K562 (cell line): ENCODE results near the gene MAD1L1. TPM values are rescaled to one million over a fixed set of nuclear protein-coding genes. Genes with fewer than 3 reads are reported as not detected.

Experiments used
- ATAC-seq: fragments of 200-7000 bp; cut with Tn5 transposase; 3 replicates; pipeline ENCODE4 v1.9.1; 2020; ENCODE audit warnings: moderate library complexity
- BruUV-seq: library from RNA; stranded (reverse); fragments of 400-500 nt; replicated peaks from 2 replicates; lab custom pipeline; 2021; lab: Mats Ljungman, UMichigan
- CTCF ChIA-PET: fragments of 300-600 bp; formaldehyde crosslinking; extraction: SDS; loops from one replicate; lab custom pipeline; 2021; ENCODE audit warnings: low intra/inter-chr PET ratio; lab: Yijun Ruan, JAX
- POLR2A ChIA-PET: fragments of 300-600, 350-650 bp; sonication (Branson Sonifier 250); formaldehyde crosslinking; extraction: SDS; loops from one replicate; lab custom pipeline; 2021; ENCODE audit warnings: antibody characterized with exemption, inconsistent platforms; lab: Yijun Ruan, JAX
- DNase-seq, 4 experiments: peaks; one replicate each; pipeline versions ENCODE4 v3.0.0 to v3.0.0-alpha.2; 2011 to 2018; ENCODE audit warnings: low spot score in 3 of 4, mixed read lengths in 3 of 4; ENCODE audit errors: extremely low read depth in 1 of 4
- FAIRE-seq: peaks from 2 replicates; lab custom pipeline; 2011; peaks lifted over from hg19 to GRCh38; lab: Jason Lieb, UNC
- H2AFZ ChIP-seq: 2 replicates; pipeline ENCODE4 v1.6.0; 2011; ENCODE audit warnings: low read depth, low read length, control low read depth, inconsistent platforms
- H3K27ac ChIP-seq: fragments of 200-600 bp; 3 replicates; pipeline ENCODE4 v1.8.0; 2011; ENCODE audit warnings: low read depth, mild to moderate bottlenecking, control low read depth, inconsistent platforms, low read length, moderate library complexity, mixed read lengths; ENCODE audit errors: extremely low read depth
- H3K27me3 ChIP-seq, 2 experiments: fragments of 300-600 bp in 1 of 2; 2 replicates in 1 of 2; 3 replicates in 1 of 2; pipeline versions ENCODE4 v1.6.0 to v1.8.0; 2011; ENCODE audit warnings: inconsistent platforms in 2 of 2, low read length in 2 of 2, mild to moderate bottlenecking in 1 of 2, mixed read lengths in 1 of 2, moderate library complexity in 1 of 2; ENCODE audit not compliant: control insufficient read depth in 2 of 2, insufficient read depth in 2 of 2
- H3K36me3 ChIP-seq: fragments of 300-600 bp; 3 replicates; pipeline ENCODE4 v1.8.0; 2011; ENCODE audit warnings: mild to moderate bottlenecking, low read length, inconsistent platforms; ENCODE audit not compliant: control insufficient read depth, insufficient read depth
- H3K4me1 ChIP-seq, 2 experiments: fragments of 200-600 bp in 1 of 2; replicated peaks in 1 of 2; 2 replicates in 1 of 2; 3 replicates in 1 of 2; pipeline versions ENCODE4 v1.5.1 to v1.8.0; 2011; ENCODE audit warnings: inconsistent platforms in 2 of 2, low read length in 2 of 2, mild to moderate bottlenecking in 1 of 2, mixed read lengths in 1 of 2, moderate library complexity in 1 of 2; ENCODE audit not compliant: control insufficient read depth in 2 of 2, insufficient read depth in 2 of 2
- H3K4me2 ChIP-seq: 2 replicates; pipeline ENCODE4 v1.6.1; 2011; ENCODE audit warnings: low read length, control low read depth, inconsistent platforms, mixed read lengths; ENCODE audit not compliant: insufficient read depth
- H3K4me3 ChIP-seq: fragments of 200-600 bp; sonication (generic), shearing (Covaris generic); 2 replicates; pipeline ENCODE4 v1.5.1; 2016; ENCODE audit warnings: control low read depth, inconsistent platforms
- H3K79me2 ChIP-seq: fragments of 200-600 bp; 3 replicates; pipeline ENCODE4 v1.8.0; 2011; ENCODE audit warnings: low read length, inconsistent platforms; ENCODE audit not compliant: control insufficient read depth, insufficient read depth
- H3K9ac ChIP-seq, 2 experiments: 2 replicates each; pipeline versions ENCODE4 v1.6.0 to v1.6.1; 2011; ENCODE audit warnings: low read depth in 2 of 2, low read length in 2 of 2, control low read depth in 1 of 2, inconsistent platforms in 1 of 2, mild to moderate bottlenecking in 1 of 2, mixed read lengths in 1 of 2; ENCODE audit not compliant: insufficient read depth in 1 of 2
- H3K9me1 ChIP-seq: one replicate; pipeline ENCODE4 v1.6.0; 2011; ENCODE audit warnings: inconsistent platforms, mild to moderate bottlenecking, low read length, moderate library complexity; ENCODE audit not compliant: control insufficient read depth, insufficient read depth
- H3K9me3 ChIP-seq: replicated peaks from 2 replicates; pipeline ENCODE4 v1.5.1; 2011; ENCODE audit warnings: low read depth, low read length, inconsistent platforms; ENCODE audit not compliant: control insufficient read depth, insufficient read depth
- H4K20me1 ChIP-seq: replicated peaks from 2 replicates; pipeline ENCODE4 v1.6.1; 2011; ENCODE audit warnings: low read length, inconsistent platforms, mixed read lengths; ENCODE audit not compliant: control insufficient read depth, insufficient read depth
- BACH1 ChIP-seq: fragments of 200-800 bp; sonication (Bioruptor generic); IDR thresholded peaks from 2 replicates; pipeline ENCODE4 v1.6.1; 2016; ENCODE audit warnings: missing genetic modification characterization, missing compliant biosample characterization
- HDAC2 ChIP-seq: fragments of 450-650 bp; IDR thresholded peaks from 2 replicates; pipeline ENCODE4 v1.6.1; 2016; ENCODE audit warnings: mild to moderate bottlenecking
- LCOR ChIP-seq: sonication (generic); formaldehyde crosslinking; IDR thresholded peaks from 2 replicates; pipeline ENCODE4 v1.8.0; 2022; ENCODE audit warnings: mild to moderate bottlenecking, missing genetic modification reagents
- MTA3 ChIP-seq: fragments of 450-650 bp; formaldehyde crosslinking; IDR thresholded peaks from 2 replicates; pipeline ENCODE4 v1.6.1; 2017; ENCODE audit warnings: mild to moderate bottlenecking, borderline replicate concordance
- NR2C1 ChIP-seq, 2 experiments: fragments of 450-650 bp; IDR thresholded peaks; 2 replicates each; pipeline ENCODE4 v1.6.1; 2017; ENCODE audit warnings: mild to moderate bottlenecking in 2 of 2, antibody characterized with exemption in 1 of 2, inconsistent platforms in 1 of 2, missing compliant biosample characterization in 1 of 2, missing genetic modification characterization in 1 of 2
- RBM25 ChIP-seq: fragments of 200-400 bp; formaldehyde crosslinking; IDR thresholded peaks from 2 replicates; pipeline ENCODE4 v1.6.1; 2018; ENCODE audit warnings: low read length, low read depth, moderate library complexity; ENCODE audit not compliant: severe bottlenecking
- XRCC4 ChIP-seq: IDR thresholded peaks from one replicate; pipeline ENCODE4 v1.6.1; 2011; ENCODE audit not compliant: insufficient read depth, insufficient read length; ENCODE audit errors: extremely low read depth
- ZBTB17 ChIP-seq: fragments of 450-650 bp; formaldehyde crosslinking; IDR thresholded peaks from 2 replicates; pipeline ENCODE4 v1.4.0; 2020; ENCODE audit warnings: mild to moderate bottlenecking
- ZNF57 ChIP-seq: fragments of 450-650 bp; formaldehyde crosslinking; IDR thresholded peaks from 2 replicates; pipeline ENCODE4 v1.4.0; 2020; ENCODE audit warnings: mild to moderate bottlenecking, moderate library complexity
- ZNF586 ChIP-seq: fragments of 450-650 bp; formaldehyde crosslinking; conservative IDR thresholded peaks from 2 replicates; pipeline ENCODE4 v1.4.0; 2020; ENCODE audit warnings: mild to moderate bottlenecking, moderate library complexity
- ZNF75A ChIP-seq: fragments of 450-650 bp; formaldehyde crosslinking; IDR thresholded peaks from 2 replicates; pipeline ENCODE4 v1.4.0; 2020; ENCODE audit warnings: mild to moderate bottlenecking
- ZNF76 ChIP-seq: fragments of 250-450 bp; sonication (Bioruptor Pico); IDR thresholded peaks from 2 replicates; pipeline ENCODE4 v1.4.0; 2020; ENCODE audit warnings: mild to moderate bottlenecking, moderate library complexity, borderline replicate concordance
- WGBS: fragments of 100-300 bp; shearing (Covaris generic); methylation state at CpG from one replicate; pipeline ENCODE4 v1.1.6; 2016; ENCODE audit warnings: low coverage, mixed read lengths; ENCODE audit not compliant: insufficient coverage; ENCODE audit errors: missing lambda C conversion rate; 5-methylcytosine and 5-hydroxymethylcytosine counted together
- in situ Hi-C: fragments of 300-500 bp; cut with MboI; formaldehyde crosslinking; loops from 4 replicates; pipeline ENCODE4 v1.15.0; 2018; ENCODE audit warnings: inconsistent platforms, mixed read lengths
- intact Hi-C: fragments of 100-400 bp; cut with micrococcal nuclease; formaldehyde crosslinking; loops from 2 replicates; pipeline ENCODE4 v1.14.2; 2022
- polyA plus RNA-seq, 8 experiments: library from polyadenylated mRNA; depleted of rRNA in 4 of 8; stranded (reverse) in 5 of 8; unstranded in 3 of 8; fragments of >200 nt; fragmentation: Nextera tagmentation in 2 of 8; fragmentation: Illumina TruSeq in 1 of 8; extraction: Ambion mirVana in 2 of 8; extraction: Trizol in 1 of 8; gene quantifications; 2 replicates each; pipeline versions ENCODE4 v1.2.1 to v1.2.3, GENCODE V29; 2011 to 2014; ENCODE audit warnings: inconsistent platforms in 1 of 8, missing spikeins in 1 of 8
- total RNA-seq, 7 experiments: library from RNA; depleted of rRNA in 6 of 7; stranded (reverse); fragments of >200 nt in 6 of 7; fragmentation: Illumina TruSeq in 2 of 7; extraction: Trizol in 2 of 7; gene quantifications; 2 replicates each; pipeline versions ENCODE4 v1.2.1 to v1.2.3, GENCODE V29; 2011 to 2021; ENCODE audit warnings: low replicate concordance in 1 of 7
- TF ChIP-seq, protein P1 (sequence below): fragments of 250-450 bp; sonication (Bioruptor Pico); IDR thresholded peaks from 2 replicates; pipeline ENCODE4 v1.8.0; 2022; ENCODE audit warnings: inconsistent platforms
- TF ChIP-seq, protein P2 (sequence below): sonication (generic); formaldehyde crosslinking; IDR thresholded peaks from 2 replicates; pipeline ENCODE4 v1.9.0; 2022; ENCODE audit warnings: mild to moderate bottlenecking, missing genetic modification reagents
- TF ChIP-seq, protein P3 (sequence below), 2 experiments: fragments of 200-800 bp in 1 of 2; sonication (Bioruptor generic) in 1 of 2; sonication (generic) in 1 of 2; formaldehyde crosslinking in 1 of 2; IDR thresholded peaks in 1 of 2; conservative IDR thresholded peaks in 1 of 2; 2 replicates each; pipeline versions ENCODE4 v1.5.0 to v1.6.1; 2016 to 2020; ENCODE audit warnings: missing compliant biosample characterization in 1 of 2, missing genetic modification characterization in 1 of 2, missing genetic modification reagents in 1 of 2

The MAD1L1 gene
- total and polyA plus RNA-seq, 9 of the 15 experiments (the other 6 are each of a cell fraction or from before 2014, with no cell fraction given): 1.7 to 89.7 (median 18.0) TPM

DNA sequence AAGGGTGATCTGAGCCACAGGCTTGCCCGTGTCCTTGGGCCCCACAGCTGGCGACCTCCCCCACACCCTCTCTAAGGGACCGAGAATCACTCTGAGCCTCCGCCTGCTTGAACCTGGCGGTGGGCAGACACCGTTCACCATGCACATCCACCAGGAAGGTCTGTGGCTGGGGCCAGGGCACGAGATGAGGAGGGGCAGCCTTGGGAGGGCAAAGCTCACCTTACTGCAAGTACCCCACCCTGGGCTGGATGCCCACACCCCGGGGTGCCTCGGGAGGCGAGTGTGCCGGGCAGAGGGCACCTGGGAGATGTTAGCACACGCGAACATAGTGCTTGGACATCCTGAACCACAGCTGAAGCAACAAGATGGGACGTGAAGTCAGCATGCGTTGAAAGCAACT lies 350.8 kb downstream of the MAD1L1 start:
- no peak for ATAC-seq
- peaks cover 30 to 51% of the 10 kb centered on the region in 2 experiments for H3K4me1 ChIP-seq
- no peaks in the 10 kb centered on the region for H4K20me1 ChIP-seq
- intact Hi-C loops (no loop called here), in situ Hi-C loops (no loop called here)
- no peak overlapping the region for H3K4me2 ChIP-seq
- peak overlapping the region; percentile 55 to 86; a peak in 3 of 4 replicates for H3K9ac ChIP-seq
- peaks cover 2% of the 10 kb centered on the region; the same call in 1 of the 2 replicates for H3K9me3 ChIP-seq
- WGBS: 86% methylated on average over 11 of the region's 15 CpGs
- FAIRE-seq: no peak
- H3K27ac ChIP-seq: peak overlapping the region; percentile 55; the same call in 2 of the 3 replicates
- CTCF ChIA-PET: no interaction called here
- peak overlapping the region; percentile 34; the same call in 1 of the 2 replicates for H2AFZ ChIP-seq
- no peak for TF ChIP-seq BACH1 (tag)
- TF ChIP-seq, protein P1, sequence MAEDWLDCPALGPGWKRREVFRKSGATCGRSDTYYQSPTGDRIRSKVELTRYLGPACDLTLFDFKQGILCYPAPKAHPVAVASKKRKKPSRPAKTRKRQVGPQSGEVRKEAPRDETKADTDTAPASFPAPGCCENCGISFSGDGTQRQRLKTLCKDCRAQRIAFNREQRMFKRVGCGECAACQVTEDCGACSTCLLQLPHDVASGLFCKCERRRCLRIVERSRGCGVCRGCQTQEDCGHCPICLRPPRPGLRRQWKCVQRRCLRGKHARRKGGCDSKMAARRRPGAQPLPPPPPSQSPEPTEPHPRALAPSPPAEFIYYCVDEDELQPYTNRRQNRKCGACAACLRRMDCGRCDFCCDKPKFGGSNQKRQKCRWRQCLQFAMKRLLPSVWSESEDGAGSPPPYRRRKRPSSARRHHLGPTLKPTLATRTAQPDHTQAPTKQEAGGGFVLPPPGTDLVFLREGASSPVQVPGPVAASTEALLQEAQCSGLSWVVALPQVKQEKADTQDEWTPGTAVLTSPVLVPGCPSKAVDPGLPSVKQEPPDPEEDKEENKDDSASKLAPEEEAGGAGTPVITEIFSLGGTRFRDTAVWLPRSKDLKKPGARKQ (CRISPR knock-in tag): no peak
- TF ChIP-seq ZNF76 (CRISPR knock-in tag): peak; percentile 30; the same call in 1 of the 2 replicates
- no peak for TF ChIP-seq LCOR
- TF ChIP-seq ZNF586: no peak
- TF ChIP-seq ZBTB17: no peak
- TF ChIP-seq ZNF75A (CRISPR knock-in tag): no peak
- no peak for TF ChIP-seq RBM25
- TF ChIP-seq, protein P2, sequence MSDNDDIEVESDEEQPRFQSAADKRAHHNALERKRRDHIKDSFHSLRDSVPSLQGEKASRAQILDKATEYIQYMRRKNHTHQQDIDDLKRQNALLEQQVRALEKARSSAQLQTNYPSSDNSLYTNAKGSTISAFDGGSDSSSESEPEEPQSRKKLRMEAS (CRISPR knock-in tag): 0 out of 2 replicates have a peak, but pooled peaks have one; percentile 21
- TF ChIP-seq ZNF57 (CRISPR knock-in tag): no peak
- TF ChIP-seq XRCC4: no peak
- TF ChIP-seq NR2C1 (IDR thresholded peaks at IDR 0.05): no peak
- TF ChIP-seq NR2C1 (tag; IDR thresholded peaks at IDR 0.05): no peak
- no peak for TF ChIP-seq HDAC2
- TF ChIP-seq, protein P3, sequence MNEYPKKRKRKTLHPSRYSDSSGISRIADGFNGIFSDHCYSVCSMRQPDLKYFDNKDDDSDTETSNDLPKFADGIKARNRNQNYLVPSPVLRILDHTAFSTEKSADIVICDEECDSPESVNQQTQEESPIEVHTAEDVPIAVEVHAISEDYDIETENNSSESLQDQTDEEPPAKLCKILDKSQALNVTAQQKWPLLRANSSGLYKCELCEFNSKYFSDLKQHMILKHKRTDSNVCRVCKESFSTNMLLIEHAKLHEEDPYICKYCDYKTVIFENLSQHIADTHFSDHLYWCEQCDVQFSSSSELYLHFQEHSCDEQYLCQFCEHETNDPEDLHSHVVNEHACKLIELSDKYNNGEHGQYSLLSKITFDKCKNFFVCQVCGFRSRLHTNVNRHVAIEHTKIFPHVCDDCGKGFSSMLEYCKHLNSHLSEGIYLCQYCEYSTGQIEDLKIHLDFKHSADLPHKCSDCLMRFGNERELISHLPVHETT (CRISPR knock-in tag; conservative IDR thresholded peaks at IDR 0.05 in 1 of 2, IDR thresholded peaks at IDR 0.05 in 1 of 2): no peak
- no peak for TF ChIP-seq MTA3
- H3K4me3 ChIP-seq: no peak overlapping the region
- no peaks in the 10 kb centered on the region for H3K9me1 ChIP-seq
- H3K27me3 ChIP-seq: no peaks in the 10 kb centered on the region
- POLR2A ChIA-PET: interaction anchor here (0.6 to 2.1 kb wide), 3 partner anchors 12 to 270 kb away, joined by 3 to 9 read pairs (median 4); no protein-coding TSS in a partner anchor
- peaks cover under 1% of the 10 kb centered on the region; the same call in 2 of the 3 replicates for H3K36me3 ChIP-seq
- no TSS peak for BruUV-seq
- no peak for DNase-seq
- H3K79me2 ChIP-seq: peaks cover 15% of the 10 kb centered on the region; the same call in 1 of the 3 replicates
